ENCODE measurements around the gene MT4. TPM values are rescaled to one million over a fixed set of nuclear protein-coding genes. Genes with fewer than 3 reads are reported as not detected.

Gene MT4
- total and polyA plus RNA-seq, 2 donors (not counting 3 experiments of a cell fraction or from before 2014, with no cell fraction given), result not detected

DNA sequence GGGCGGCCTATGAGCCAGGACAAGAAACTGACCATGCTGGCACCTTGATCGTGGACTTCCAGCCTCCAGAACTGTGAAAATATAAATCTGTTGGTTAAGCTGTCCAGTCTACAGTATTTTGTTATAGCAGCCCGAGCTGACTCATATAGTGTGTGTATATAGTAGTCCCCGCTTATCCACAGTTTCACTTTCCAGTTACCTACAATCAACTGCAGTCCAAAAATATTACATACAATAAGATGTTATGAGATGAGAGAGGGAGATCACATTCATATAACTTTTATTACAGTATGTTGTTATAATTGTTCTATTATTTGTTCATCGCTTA, 29.4 kb downstream of the MT4 start:
- H3K79me2 ChIP-seq (ENCODE audit: control insufficient read depth, insufficient read depth, low read length), result no peaks in the 10 kb centered on the region
- no peaks in the 10 kb centered on the region for H4K20me1 ChIP-seq (replicated peaks; ENCODE audit: control insufficient read depth, extremely low read depth, insufficient read depth, low read length)
- no peaks in the 10 kb centered on the region for H3K9me3 ChIP-seq (replicated peaks; ENCODE audit: control insufficient read depth, insufficient read depth, low read length)
- DNase-seq (ENCODE audit: low read depth, low spot score), result no peak
- no peak overlapping the region for H3K4me3 ChIP-seq (replicated peaks in 1 of 3; ENCODE audit: insufficient read depth in 1 of 3, low read depth in 1 of 3, low read length in 3 of 3)
- no peak overlapping the region for H2AFZ ChIP-seq (ENCODE audit: low read depth, low read length)
- ChIA-PET POLR2A (no interaction called here), CTCF (no interaction called here)
- no peak overlapping the region for H3K27ac ChIP-seq (ENCODE audit: insufficient read depth, low read depth, low read length)
- no peak overlapping the region for H3K4me2 ChIP-seq (ENCODE audit: insufficient read depth, low read length)
- H3K36me3 ChIP-seq (ENCODE audit: control insufficient read depth in 2 of 2, extremely low read depth in 1 of 2, insufficient read depth in 2 of 2, low read length in 2 of 2), result no peaks in the 10 kb centered on the region
- no peaks in the 10 kb centered on the region for H3K4me1 ChIP-seq (ENCODE audit: control insufficient read depth, extremely low read depth, insufficient read depth, low read length)
- BruUV-seq (replicated peaks), result no TSS peak
- H3K27me3 ChIP-seq (ENCODE audit: control insufficient read depth in 2 of 2, insufficient read depth in 2 of 2, low read length in 2 of 2), result peaks cover 11 to 13% of the 10 kb centered on the region in 2 experiments
- dilution Hi-C loops (cut with MboI; ENCODE audit: extremely low pct_ligation_motif_present, low sequenced_read_pairs), result no loop called here
- intact Hi-C loops (cut with micrococcal nuclease), result no loop called here
- TF ChIP-seq POLR2A (IDR thresholded peaks at IDR 0.05; ENCODE audit: low read depth, low read length) (no peak), FOS (IDR thresholded peaks at IDR 0.05; ENCODE audit: borderline replicate concordance, insufficient read depth, low read length) (no peak), MYC (IDR thresholded peaks at IDR 0.05; ENCODE audit: low read depth, low read length) (no peak), EZH2 (IDR thresholded peaks at IDR 0.05; ENCODE audit: borderline replicate concordance, low read depth, low read length, severe bottlenecking) (no peak), JUN (IDR thresholded peaks at IDR 0.05; ENCODE audit: borderline replicate concordance, insufficient read depth, insufficient read length, low read depth) (no peak)
- TF ChIP-seq, protein P1, sequence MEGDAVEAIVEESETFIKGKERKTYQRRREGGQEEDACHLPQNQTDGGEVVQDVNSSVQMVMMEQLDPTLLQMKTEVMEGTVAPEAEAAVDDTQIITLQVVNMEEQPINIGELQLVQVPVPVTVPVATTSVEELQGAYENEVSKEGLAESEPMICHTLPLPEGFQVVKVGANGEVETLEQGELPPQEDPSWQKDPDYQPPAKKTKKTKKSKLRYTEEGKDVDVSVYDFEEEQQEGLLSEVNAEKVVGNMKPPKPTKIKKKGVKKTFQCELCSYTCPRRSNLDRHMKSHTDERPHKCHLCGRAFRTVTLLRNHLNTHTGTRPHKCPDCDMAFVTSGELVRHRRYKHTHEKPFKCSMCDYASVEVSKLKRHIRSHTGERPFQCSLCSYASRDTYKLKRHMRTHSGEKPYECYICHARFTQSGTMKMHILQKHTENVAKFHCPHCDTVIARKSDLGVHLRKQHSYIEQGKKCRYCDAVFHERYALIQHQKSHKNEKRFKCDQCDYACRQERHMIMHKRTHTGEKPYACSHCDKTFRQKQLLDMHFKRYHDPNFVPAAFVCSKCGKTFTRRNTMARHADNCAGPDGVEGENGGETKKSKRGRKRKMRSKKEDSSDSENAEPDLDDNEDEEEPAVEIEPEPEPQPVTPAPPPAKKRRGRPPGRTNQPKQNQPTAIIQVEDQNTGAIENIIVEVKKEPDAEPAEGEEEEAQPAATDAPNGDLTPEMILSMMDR (IDR thresholded peaks at IDR 0.05; ENCODE audit: extremely low read depth in 1 of 2, insufficient read depth in 1 of 2, low read depth in 1 of 2, low read length in 2 of 2), result no peak
- no peaks in the 10 kb centered on the region for H3K9me1 ChIP-seq (replicated peaks; ENCODE audit: control insufficient read depth, extremely low read depth, insufficient read depth, low read length)
- FAIRE-seq, result no peak
- no peak overlapping the region for H3K9ac ChIP-seq (replicated peaks; ENCODE audit: extremely low read depth, insufficient read depth, low read length)

All from endothelial cell of umbilical vein (primary cell).